AG10803 (cell line): ENCODE results near the gene DELE1.

Experiments
- DNase-seq: peaks from one replicate; pipeline ENCODE4 v3.0.0; 2010; ENCODE audit warnings: low read depth
- H3K4me3 ChIP-seq: 2 replicates; pipeline ENCODE4 v1.5.1; 2011; ENCODE audit warnings: mild to moderate bottlenecking, low read length, control low read depth
- CTCF ChIP-seq: conservative IDR thresholded peaks from 2 replicates; pipeline ENCODE4 v1.5.1; 2011; ENCODE audit warnings: mild to moderate bottlenecking, low read length, control low read depth, inconsistent platforms

Gene DELE1

GRCh38 chr5:141941779-141942178 is 18.1 kb downstream of the DELE1 start:
- no peak overlapping the region for H3K4me3 ChIP-seq
- no peak for TF ChIP-seq CTCF
- DNase-seq = peak; percentile 37

DNA sequence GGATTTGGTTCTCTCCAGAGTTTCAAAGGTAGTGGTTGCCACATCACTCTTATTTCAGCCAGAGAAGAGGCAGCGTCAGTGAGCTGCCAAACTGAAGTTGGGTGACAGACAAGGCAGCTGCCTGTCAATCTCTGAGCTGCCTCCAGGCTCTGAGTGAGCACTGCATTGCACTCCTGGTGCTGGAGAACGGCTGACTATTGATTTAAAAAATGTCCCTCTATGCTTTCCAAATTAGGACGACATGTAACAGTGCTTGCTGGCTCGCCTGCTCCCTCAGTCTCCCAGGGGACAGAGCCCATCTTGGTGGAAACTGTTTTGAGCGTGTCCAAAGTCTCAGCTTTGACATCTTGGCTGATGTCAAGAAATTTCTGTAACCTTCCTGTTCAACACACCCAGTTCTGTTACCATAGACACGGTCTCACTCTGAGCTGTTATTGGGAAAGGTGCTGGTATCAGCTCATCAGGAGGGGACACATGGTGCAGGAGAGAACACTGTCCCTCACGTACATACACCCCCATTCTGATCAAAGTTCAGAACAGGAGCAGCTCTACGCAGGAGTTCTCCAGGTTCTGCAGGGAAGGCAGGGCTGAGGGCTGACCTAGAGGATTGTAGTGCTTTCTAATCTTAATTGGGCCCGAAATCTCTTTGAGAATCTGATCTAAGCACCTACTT is 18.6 kb downstream of the DELE1 start:
- no peak for DNase-seq
- no peak for TF ChIP-seq CTCF

DNA sequence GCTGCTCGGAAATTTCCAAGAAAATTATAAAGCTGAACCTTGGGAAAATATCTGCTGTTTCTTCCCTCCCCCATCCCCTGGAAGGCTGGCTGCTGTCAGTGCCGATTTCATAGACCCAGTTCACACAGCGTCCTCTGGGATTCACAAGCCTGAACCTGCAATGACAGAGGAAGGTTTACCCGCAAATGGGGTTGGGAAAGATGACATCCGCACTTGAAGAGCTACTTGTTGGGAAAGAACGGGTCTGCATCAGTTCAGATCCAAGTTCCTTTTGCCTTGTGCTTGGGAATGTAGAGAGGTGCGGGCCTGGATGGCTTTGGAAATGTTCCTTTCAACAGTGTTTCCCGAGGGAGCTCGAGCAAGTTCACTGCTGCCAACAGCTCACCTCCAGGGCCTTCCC is 20.4 kb downstream of the DELE1 start:
- no peak overlapping the region for H3K4me3 ChIP-seq
- no peak for DNase-seq
- TF ChIP-seq CTCF = no peak

More for the DNA sequence above, 18.6 kb downstream of the DELE1 start:
- no peak overlapping the region for H3K4me3 ChIP-seq

DNA sequence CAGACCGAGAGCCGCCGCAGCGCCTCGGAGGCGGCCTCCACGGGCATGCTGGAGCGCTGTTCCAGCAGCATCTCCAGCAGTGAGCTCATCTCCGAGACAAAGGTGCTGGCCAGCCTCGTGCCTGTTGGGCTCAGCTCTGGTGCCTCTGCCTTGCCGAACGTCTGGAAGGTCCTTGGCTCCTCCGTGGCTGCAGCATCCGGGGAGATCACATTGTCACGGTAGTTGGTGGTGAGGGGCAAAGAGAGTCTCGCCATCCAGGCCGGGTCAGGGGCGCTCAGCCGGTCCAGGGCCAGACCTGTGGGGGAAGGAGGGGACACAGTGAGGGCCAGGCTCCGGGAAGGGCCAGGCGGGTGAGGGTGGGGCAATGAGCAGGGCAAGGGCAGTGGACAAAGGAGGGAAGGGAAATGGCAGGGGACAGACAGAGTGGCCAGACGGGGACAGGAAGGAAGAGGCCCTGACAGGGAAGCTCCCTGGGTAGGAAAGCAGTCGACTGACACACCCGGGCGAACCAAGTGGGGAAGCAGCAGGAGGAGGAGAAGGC is 21.9 kb downstream of the DELE1 start:
- H3K4me3 ChIP-seq = no peak overlapping the region
- no peak for TF ChIP-seq CTCF
- no peak for DNase-seq

DNA sequence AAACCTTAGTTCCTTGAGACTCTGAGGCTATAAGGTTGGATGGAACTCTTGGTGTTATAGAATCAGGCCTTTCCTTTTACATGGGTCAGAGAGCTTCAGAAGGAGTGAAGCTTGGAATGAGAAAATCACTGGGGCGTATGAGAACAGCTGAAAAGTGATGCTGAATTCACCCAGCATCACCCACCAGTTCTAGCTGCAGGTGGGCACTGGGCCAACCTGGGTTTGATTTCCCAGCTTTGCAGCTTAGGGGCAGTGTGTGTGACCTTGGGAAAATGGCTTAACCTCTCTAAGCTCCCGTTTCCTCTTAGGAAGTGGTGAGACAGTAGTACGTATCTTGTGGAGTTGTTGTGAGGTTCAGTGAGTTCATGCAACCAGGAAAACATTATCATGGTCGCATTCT is 23.6 kb downstream of the DELE1 start:
- TF ChIP-seq CTCF = no peak
- H3K4me3 ChIP-seq = no peak overlapping the region
- no peak for DNase-seq

DNA sequence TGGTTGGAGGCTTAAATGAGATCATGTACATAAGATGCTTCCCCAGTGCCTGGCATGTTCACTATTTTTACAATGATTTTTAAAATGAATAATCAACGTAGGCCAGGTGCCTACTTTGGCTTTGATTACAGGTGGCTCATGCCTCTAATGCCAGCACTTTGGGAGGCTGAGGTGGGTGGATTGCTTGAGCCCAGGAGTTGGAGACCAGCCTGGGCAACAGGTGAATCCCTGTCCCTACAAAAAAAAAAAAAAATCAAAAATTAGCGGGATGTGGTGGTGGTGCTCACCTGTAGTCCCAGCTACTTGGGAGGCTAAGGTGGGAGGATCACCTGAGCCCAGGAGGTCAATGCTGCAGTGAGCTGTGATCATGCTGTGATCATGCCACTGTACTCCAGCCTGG is 25.1 kb downstream of the DELE1 start:
- TF ChIP-seq CTCF = no peak
- no peak overlapping the region for H3K4me3 ChIP-seq
- DNase-seq = no peak

- H3K4me3 ChIP-seq = no peak overlapping the region
- DNase-seq = no peak
- no peak for TF ChIP-seq CTCF
Observed at GRCh38 chr5:141949511-141949910, 25.8 kb downstream of the DELE1 start.
